Breast epithelium (tissue), 4 donors: ENCODE data around the gene IL27RA. TPM values are rescaled to one million over a fixed set of nuclear protein-coding genes. Genes with fewer than 3 reads are reported as not detected.

ENCODE experiments used
- DNase-seq, 2 donors: peaks; one replicate each; pipeline ENCODE4 v3.0.0-alpha.2; 2019; ENCODE audit warnings: low spot score in 2 of 2
- H3K27ac ChIP-seq, 2 donors: fragments of 200-600 bp; sonication (generic) in 1 of 2; one replicate each; pipeline ENCODE4 v1.5.1; 2016 to 2019; ENCODE audit warnings: mild to moderate bottlenecking in 1 of 2
- H3K27me3 ChIP-seq, 2 donors: fragments of 200-600 bp; sonication (generic) in 1 of 2; one replicate each; pipeline versions ENCODE4 v1.5.1 to v1.6.0; 2017 to 2019; ENCODE audit warnings: control low read depth in 1 of 2, mild to moderate bottlenecking in 1 of 2
- H3K36me3 ChIP-seq: fragments of 200-600 bp; one replicate; pipeline ENCODE4 v1.5.1; 2019
- H3K4me1 ChIP-seq, 2 donors: fragments of 200-600 bp; sonication (generic); one replicate each; pipeline ENCODE4 v1.5.1; 2016 to 2019; ENCODE audit warnings: control low read depth in 1 of 2
- H3K4me3 ChIP-seq, 3 donors: fragments of 200-600 bp; sonication (generic); 1 replicate in 2 of 3; 2 replicates in 1 of 3; pipeline ENCODE4 v1.5.1; 2016 to 2019; ENCODE audit warnings: mild to moderate bottlenecking in 3 of 3, moderate library complexity in 2 of 3
- H3K9me3 ChIP-seq, 2 donors: fragments of 200-600 bp; sonication (generic) in 1 of 2; one replicate each; pipeline ENCODE4 v1.5.1; 2016 to 2019; ENCODE audit warnings: control low read depth in 1 of 2
- CTCF ChIP-seq, 3 donors: fragments of 450-650 bp; IDR thresholded peaks; one replicate each; pipeline ENCODE4 v1.5.1; 2016 to 2017; ENCODE audit warnings: antibody characterized with exemption in 3 of 3, mild to moderate bottlenecking in 3 of 3, moderate library complexity in 3 of 3
- POLR2A ChIP-seq: fragments of 450-650 bp; IDR thresholded peaks from one replicate; pipeline ENCODE4 v1.6.1; 2016; ENCODE audit warnings: antibody characterized with exemption, mild to moderate bottlenecking, moderate library complexity
- POLR2AphosphoS5 ChIP-seq, 3 donors: sonication (generic); formaldehyde crosslinking; IDR thresholded peaks; one replicate each; pipeline ENCODE4 v1.6.1; 2017; ENCODE audit warnings: antibody characterized with exemption in 3 of 3
- intact Hi-C: fragments of 100-400 bp; cut with DNase I; formaldehyde crosslinking; loops from one replicate; pipeline ENCODE4 v1.15.1; 2023; ENCODE audit warnings: low total_unique reads
- total RNA-seq, 3 donors: library from RNA; depleted of rRNA; stranded (reverse); fragments of >200 nt; gene quantifications; one replicate each; pipeline ENCODE4 v1.1.0, GENCODE V29; 2016

Gene IL27RA
- total RNA-seq, 3 donors from 2014 or later, result 5.1 to 11.0 (median 5.2) TPM

- intact Hi-C loops, result no loop called here
- H3K27ac ChIP-seq, result peak within 1 kb of the TSS; percentile 29 to 66
- H3K36me3 ChIP-seq, result no peaks in the 10 kb centered on the region
- no peak for TF ChIP-seq POLR2A
- no peak for TF ChIP-seq POLR2AphosphoS5 (IDR thresholded peaks at IDR 0.05)
- TF ChIP-seq CTCF (IDR thresholded peaks at IDR 0.05), result no peak
- peaks cover 6 to 9% of the 10 kb centered on the region in 2 donors for H3K4me1 ChIP-seq
- H3K4me3 ChIP-seq, result peak within 1 kb of the TSS in 2 of 3 donors; percentile 15 to 51
- peak; percentile 34 to 70 for DNase-seq
- no peaks in the 10 kb centered on the region for H3K9me3 ChIP-seq
- H3K27me3 ChIP-seq, result no peaks in the 10 kb centered on the region
Measured at GRCh38 chr19:14061751-14062557, 30.4 kb downstream of the IL27RA start, which contains the start of gene PALM3. Gene PALM3 (minus strand): TSS chr19:14062076. CDS start chr19:14061980, 96 bp downstream.

- TF ChIP-seq POLR2A, result no peak
- no peak for TF ChIP-seq POLR2AphosphoS5 (IDR thresholded peaks at IDR 0.05)
- TF ChIP-seq CTCF (IDR thresholded peaks at IDR 0.05), result no peak
- Histone ChIP-seq H3K27me3 (no peaks in the 10 kb centered on the region), H3K9me3 (no peaks in the 10 kb centered on the region), H3K4me3 (no peak overlapping the region), H3K4me1 (peaks cover 6 to 9% of the 10 kb centered on the region in 2 donors), H3K27ac (no peak overlapping the region), H3K36me3 (no peaks in the 10 kb centered on the region)
- DNase-seq, result no peak
- intact Hi-C loops, result no loop called here
Measured at GRCh38 chr19:14062558-14062855, 30.9 kb downstream of the IL27RA start.

GRCh38 chr19:14063105-14063504, 31.5 kb downstream of the IL27RA start:
- H3K9me3 ChIP-seq, result no peaks in the 10 kb centered on the region
- intact Hi-C loops, result no loop called here
- no peaks in the 10 kb centered on the region for H3K27me3 ChIP-seq
- no peak overlapping the region for H3K27ac ChIP-seq
- no peaks in the 10 kb centered on the region for H3K36me3 ChIP-seq
- H3K4me1 ChIP-seq, result peaks cover 2 to 4% of the 10 kb centered on the region in 2 donors
- TF ChIP-seq POLR2AphosphoS5 (IDR thresholded peaks at IDR 0.05) (no peak), POLR2A (no peak), CTCF (IDR thresholded peaks at IDR 0.05) (no peak)
- no peak overlapping the region for H3K4me3 ChIP-seq
- DNase-seq, result no peak

GRCh38 chr19:14066134-14066533, 34.6 kb downstream of the IL27RA start:
- Histone ChIP-seq H3K27me3 (no peaks in the 10 kb centered on the region), H3K36me3 (no peaks in the 10 kb centered on the region), H3K27ac (no peak overlapping the region), H3K4me1 (peaks cover 0 to 4% of the 10 kb centered on the region in 2 donors), H3K9me3 (no peaks in the 10 kb centered on the region), H3K4me3 (no peak overlapping the region)
- intact Hi-C loops, result no loop called here
- no peak for DNase-seq
- TF ChIP-seq POLR2A, result no peak
- TF ChIP-seq POLR2AphosphoS5 (IDR thresholded peaks at IDR 0.05), result no peak
- TF ChIP-seq CTCF (IDR thresholded peaks at IDR 0.05), result no peak

- Histone ChIP-seq H3K27ac (peak overlapping the region; percentile 73 to 81), H3K27me3 (no peaks in the 10 kb centered on the region), H3K4me1 (no peaks in the 10 kb centered on the region), H3K36me3 (no peaks in the 10 kb centered on the region), H3K9me3 (no peaks in the 10 kb centered on the region), H3K4me3 (no peak overlapping the region)
- TF ChIP-seq POLR2AphosphoS5 (IDR thresholded peaks at IDR 0.05) (no peak), CTCF (IDR thresholded peaks at IDR 0.05) (no peak), POLR2A (no peak)
- DNase-seq, result no peak
- intact Hi-C loops, result loop anchor here (1.0 to 10.0 kb wide), 2 partner anchors 50 to 186 kb away; no protein-coding TSS in a partner anchor
Measured at GRCh38 chr19:14070268-14071050, 38.9 kb downstream of the IL27RA start.
